GM23248 (cell line): ENCODE measurements around the gene LYVE1. TPM values are rescaled to one million over a fixed set of nuclear protein-coding genes. Genes with fewer than 3 reads are reported as not detected.

Experiments
- DNase-seq: peaks from one replicate; pipeline ENCODE4 v3.0.0-alpha.2; 2015
- H2AFZ ChIP-seq: fragments of 200-600 bp; sonication (generic); 2 replicates; pipeline ENCODE4 v1.6.1; 2016; ENCODE audit warnings: antibody characterized with exemption
- H3F3A ChIP-seq: fragments of 200-600 bp; sonication (generic); 2 replicates; pipeline ENCODE4 v1.6.1; 2016; ENCODE audit warnings: mild to moderate bottlenecking, antibody characterized with exemption, mixed run types; ENCODE audit not compliant: insufficient read depth
- H3K27ac ChIP-seq: fragments of 200-600 bp; sonication (generic); 2 replicates; pipeline ENCODE4 v1.5.1; 2016; ENCODE audit warnings: mild to moderate bottlenecking
- H3K27me3 ChIP-seq: fragments of 200-600 bp; sonication (generic); replicated peaks from 2 replicates; pipeline ENCODE4 v1.6.1; 2016; ENCODE audit warnings: mild to moderate bottlenecking; ENCODE audit not compliant: insufficient read depth
- H3K36me3 ChIP-seq: fragments of 200-600 bp; sonication (generic); 2 replicates; pipeline ENCODE4 v1.6.1; 2016; ENCODE audit warnings: low read depth, mild to moderate bottlenecking
- H3K4me1 ChIP-seq: fragments of 200-600 bp; sonication (generic); 2 replicates; pipeline ENCODE4 v1.6.1; 2016; ENCODE audit warnings: mild to moderate bottlenecking; ENCODE audit not compliant: insufficient read depth
- H3K4me2 ChIP-seq: fragments of 200-600 bp; sonication (generic); one replicate; pipeline ENCODE4 v1.6.1; 2016; ENCODE audit warnings: mild to moderate bottlenecking; ENCODE audit not compliant: unreplicated experiment
- H3K4me3 ChIP-seq: fragments of 200-600 bp; sonication (generic); 2 replicates; pipeline ENCODE4 v1.5.1; 2016; ENCODE audit warnings: mild to moderate bottlenecking
- H3K79me2 ChIP-seq: fragments of 200-600 bp; sonication (generic); 2 replicates; pipeline ENCODE4 v1.6.1; 2016; ENCODE audit warnings: mild to moderate bottlenecking; ENCODE audit not compliant: insufficient read depth
- H3K9ac ChIP-seq: fragments of 200-600 bp; sonication (generic); 2 replicates; pipeline ENCODE4 v1.6.1; 2016; ENCODE audit warnings: mild to moderate bottlenecking
- H3K9me2 ChIP-seq: fragments of 200-600 bp; sonication (generic); 2 replicates; pipeline ENCODE4 v1.6.1; 2016; ENCODE audit warnings: mixed run types, mild to moderate bottlenecking, moderate library complexity; ENCODE audit not compliant: insufficient read depth
- H3K9me3 ChIP-seq: fragments of 200-600 bp; sonication (generic); one replicate; pipeline ENCODE4 v1.6.1; 2017; ENCODE audit warnings: low read depth
- H4K20me1 ChIP-seq: fragments of 200-600 bp; sonication (generic); 2 replicates; pipeline ENCODE4 v1.6.0; 2016; ENCODE audit not compliant: insufficient read depth
- EZH2 ChIP-seq: fragments of 200-600 bp; sonication (generic); IDR thresholded peaks from 2 replicates; pipeline ENCODE4 v1.6.1; 2018; ENCODE audit warnings: antibody characterized with exemption, mild to moderate bottlenecking; ENCODE audit not compliant: insufficient read depth, poor library complexity, severe bottlenecking
- EZH2phosphoT487 ChIP-seq: fragments of 200-600 bp; sonication (generic); IDR thresholded peaks from 2 replicates; pipeline ENCODE4 v1.6.1; 2018; ENCODE audit warnings: antibody characterized with exemption, moderate library complexity, mild to moderate bottlenecking, low read depth; ENCODE audit not compliant: insufficient read depth
- WGBS, 2 experiments: methylation state at CpG; one replicate each; pipeline ENCODE4 v1.1.6; 2015 to 2017; ENCODE audit warnings: low lambda C conversion rate in 2 of 2, low coverage in 1 of 2; ENCODE audit errors: missing lambda C conversion rate in 2 of 2; 5-methylcytosine and 5-hydroxymethylcytosine counted together
- in situ Hi-C: fragments of 300-500 bp; cut with MboI; formaldehyde crosslinking; loops from 2 replicates; pipeline ENCODE4 v1.15.0; 2020
- polyA plus RNA-seq: library from polyadenylated mRNA; unstranded; fragments of >200 nt; fragmentation: Nextera tagmentation; extraction: Ambion mirVana; gene quantifications from 2 replicates; pipeline ENCODE4 v1.2.1, GENCODE V29; 2016
- total RNA-seq: library from RNA; depleted of rRNA; stranded (reverse); fragments of >200 nt; shearing (Covaris generic); gene quantifications from 2 replicates; pipeline ENCODE4 v1.2.3, GENCODE V29; 2014

Gene LYVE1
- total and polyA plus RNA-seq, 2 experiments from 2014 or later = not detected

- 67 to 71% methylated on average over 1 of the region's 1 CpG for WGBS, 2 experiments
- Histone ChIP-seq H3K79me2 (no peaks in the 10 kb centered on the region), H3K9me3 (no peaks in the 10 kb centered on the region), H3K4me1 (peaks cover 10% of the 10 kb centered on the region), H3K27ac (no peak overlapping the region), H3K9me2 (no peaks in the 10 kb centered on the region), H3K27me3 (no peaks in the 10 kb centered on the region), H4K20me1 (no peaks in the 10 kb centered on the region), H3K4me2 (no peak overlapping the region), H3K36me3 (peaks cover 39% of the 10 kb centered on the region), H2AFZ (no peak overlapping the region), H3F3A (peaks cover 9% of the 10 kb centered on the region), H3K9ac (no peak overlapping the region), H3K4me3 (no peak overlapping the region)
- TF ChIP-seq EZH2 = no peak
- DNase-seq = no peak
- in situ Hi-C loops = loop anchor here (10.0 kb wide), 1 partner anchor 213 kb away; no protein-coding TSS in a partner anchor
Observed at GRCh38 chr11:10522276-10522675, 46.2 kb downstream of the LYVE1 start.

GRCh38 chr11:10520562-10520961, 47.9 kb downstream of the LYVE1 start:
- no peaks in the 10 kb centered on the region for H3K79me2 ChIP-seq
- H4K20me1 ChIP-seq = no peaks in the 10 kb centered on the region
- no peaks in the 10 kb centered on the region for H3K27me3 ChIP-seq
- peaks cover 36% of the 10 kb centered on the region for H3K36me3 ChIP-seq
- TF ChIP-seq EZH2phosphoT487 = no peak
- no peak for TF ChIP-seq EZH2
- H3K9ac ChIP-seq = no peak overlapping the region
- WGBS, 2 experiments = 97 to 100% methylated on average over 2 of the region's 2 CpGs
- H3K4me3 ChIP-seq = no peak overlapping the region
- DNase-seq = no peak
- H3K27ac ChIP-seq = no peak overlapping the region
- no peak overlapping the region for H3K4me2 ChIP-seq
- no peaks in the 10 kb centered on the region for H3K9me3 ChIP-seq
- in situ Hi-C loops = loop anchor here (10.0 kb wide), 1 partner anchor 214 kb away; no protein-coding TSS in a partner anchor
- no peaks in the 10 kb centered on the region for H3K4me1 ChIP-seq
- H2AFZ ChIP-seq = no peak overlapping the region
- no peaks in the 10 kb centered on the region for H3K9me2 ChIP-seq
- peaks cover 6% of the 10 kb centered on the region; the same call in 1 of the 2 replicates for H3F3A ChIP-seq

- H3K4me3 ChIP-seq = no peak overlapping the region
- H3K4me1 ChIP-seq = peaks cover 7% of the 10 kb centered on the region
- no peak overlapping the region for H3K4me2 ChIP-seq
- H3K27me3 ChIP-seq = no peaks in the 10 kb centered on the region
- H3K9ac ChIP-seq = no peak overlapping the region
- no peak overlapping the region for H3K27ac ChIP-seq
- WGBS, 2 experiments = 91 to 100% methylated on average over 2 of the region's 2 CpGs
- no peak for DNase-seq
- no peaks in the 10 kb centered on the region for H3K79me2 ChIP-seq
- H3K36me3 ChIP-seq = peaks cover 30% of the 10 kb centered on the region
- in situ Hi-C loops = loop anchor here (10.0 kb wide), 1 partner anchor 215 kb away; no protein-coding TSS in a partner anchor
- no peaks in the 10 kb centered on the region for H4K20me1 ChIP-seq
- no peaks in the 10 kb centered on the region for H3K9me3 ChIP-seq
- peaks cover 11% of the 10 kb centered on the region for H3F3A ChIP-seq
- TF ChIP-seq EZH2 (no peak), EZH2phosphoT487 (no peak)
- no peaks in the 10 kb centered on the region for H3K9me2 ChIP-seq
- H2AFZ ChIP-seq = no peak overlapping the region
Observed at GRCh38 chr11:10519630-10520029, 48.8 kb downstream of the LYVE1 start.

- in situ Hi-C loops = no loop called here
- Histone ChIP-seq H2AFZ (no peak overlapping the region), H3K36me3 (peaks cover 28% of the 10 kb centered on the region), H3K4me1 (peaks cover 14% of the 10 kb centered on the region), H3K9me2 (no peaks in the 10 kb centered on the region), H4K20me1 (no peaks in the 10 kb centered on the region), H3K9me3 (no peaks in the 10 kb centered on the region), H3K79me2 (no peaks in the 10 kb centered on the region), H3K4me3 (no peak overlapping the region), H3K9ac (no peak overlapping the region), H3F3A (peaks cover 11% of the 10 kb centered on the region), H3K27me3 (no peaks in the 10 kb centered on the region), H3K27ac (no peak overlapping the region), H3K4me2 (no peak overlapping the region)
- DNase-seq = no peak
- WGBS, 2 experiments = 84 to 87% methylated on average over 2 of the region's 2 CpGs
- TF ChIP-seq EZH2 = no peak
- no peak for TF ChIP-seq EZH2phosphoT487
Observed at GRCh38 chr11:10518891-10519290, 49.6 kb downstream of the LYVE1 start.

GRCh38 chr11:10518123-10518522, 50.3 kb downstream of the LYVE1 start:
- Histone ChIP-seq H3K27me3 (no peaks in the 10 kb centered on the region), H3K4me1 (peaks cover 14% of the 10 kb centered on the region), H2AFZ (no peak overlapping the region), H3K9me3 (no peaks in the 10 kb centered on the region), H3K36me3 (peaks cover 22% of the 10 kb centered on the region), H3K79me2 (no peaks in the 10 kb centered on the region), H3K9me2 (no peaks in the 10 kb centered on the region), H4K20me1 (no peaks in the 10 kb centered on the region), H3K4me3 (no peak overlapping the region), H3K27ac (no peak overlapping the region), H3K9ac (no peak overlapping the region), H3K4me2 (no peak overlapping the region), H3F3A (peaks cover 11% of the 10 kb centered on the region)
- in situ Hi-C loops = no loop called here
- no peak for DNase-seq
- no peak for TF ChIP-seq EZH2
- TF ChIP-seq EZH2phosphoT487 = no peak
